ENCODE measurements around the gene ZNF408. TPM values are rescaled to one million over a fixed set of nuclear protein-coding genes. Genes with fewer than 3 reads are reported as not detected.

ZNF408 gene
- total and polyA plus RNA-seq, 2 experiments from 2014 or later = 6.1 to 17.2 TPM

DNA sequence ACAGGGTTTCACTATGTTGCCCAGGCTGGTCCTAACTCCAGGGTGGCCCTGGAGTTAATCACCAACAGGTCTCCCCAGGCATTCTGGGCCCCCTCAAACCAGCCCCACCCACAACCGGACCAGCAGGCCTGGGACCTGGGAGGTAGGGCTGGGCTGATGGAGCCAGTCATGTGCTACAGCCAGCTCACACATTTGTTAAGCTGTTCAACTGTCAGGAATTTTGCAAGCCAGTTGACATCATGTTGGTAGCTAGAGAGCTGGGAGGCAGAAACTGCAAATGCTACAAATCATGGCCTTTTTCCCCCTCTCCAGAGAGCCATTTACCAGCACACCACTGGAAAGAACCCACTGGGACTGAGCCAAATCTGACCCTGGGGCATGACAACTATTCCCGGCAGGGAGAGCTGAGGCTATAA is 7.2 kb upstream of the ZNF408 start:
- H3K36me3 ChIP-seq (ENCODE audit: insufficient read depth) = no peaks in the 10 kb centered on the region
- H3K4me3 Mint-ChIP-seq = no peak overlapping the region
- no peaks in the 10 kb centered on the region for H3K9me2 ChIP-seq (ENCODE audit: insufficient read depth)
- H4K20me1 ChIP-seq (replicated peaks; ENCODE audit: insufficient read depth) = no peaks in the 10 kb centered on the region
- H3K27ac Mint-ChIP-seq = no peak overlapping the region
- H2AFZ ChIP-seq = no peak overlapping the region
- H3K9me3 Mint-ChIP-seq = no peaks in the 10 kb centered on the region
- ATAC-seq (no peak), DNase-seq (ENCODE audit: low spot score) (no peak)
- H3K79me2 ChIP-seq (replicated peaks; ENCODE audit: insufficient read depth) = 0 out of 2 replicates have a peak, but pooled peaks cover 3% of the 10 kb centered on the region
- peaks cover 4% of the 10 kb centered on the region; the same call in 1 of the 3 replicates for H3K36me3 Mint-ChIP-seq (ENCODE audit: low read depth)
- no peak overlapping the region for H3K27ac ChIP-seq (ENCODE audit: low read depth)
- no peaks in the 10 kb centered on the region for H3K4me1 ChIP-seq (ENCODE audit: insufficient read depth)
- no peak overlapping the region for H3K4me2 ChIP-seq
- no peaks in the 10 kb centered on the region for H3K27me3 ChIP-seq (ENCODE audit: insufficient read depth)
- peaks cover 1% of the 10 kb centered on the region for H3K27me3 Mint-ChIP-seq (ENCODE audit: insufficient read depth, low read depth, poor library complexity)
- no peaks in the 10 kb centered on the region for H3F3A ChIP-seq (replicated peaks; ENCODE audit: low read depth)
- H3K4me1 Mint-ChIP-seq = peaks cover 7% of the 10 kb centered on the region; the same call in 1 of the 3 replicates
- no peak for TF ChIP-seq ZNF462 (CRISPR knock-in tag; IDR thresholded peaks at IDR 0.05)
- TF ChIP-seq REST (IDR thresholded peaks at IDR 0.05; ENCODE audit: unreplicated experiment) = no peak
- no peak for TF ChIP-seq CTCF (conservative IDR thresholded peaks at IDR 0.05; ENCODE audit: low read depth in 2 of 2)
- TF ChIP-seq EZH2phosphoT487 (IDR thresholded peaks at IDR 0.05; ENCODE audit: unreplicated experiment) = no peak
- no peak for TF ChIP-seq CREB1 (CRISPR knock-in tag; IDR thresholded peaks at IDR 0.05; ENCODE audit: low read depth)
- no peak for TF ChIP-seq NANOG (IDR thresholded peaks at IDR 0.05; ENCODE audit: borderline replicate concordance)
- TF ChIP-seq, protein P1, sequence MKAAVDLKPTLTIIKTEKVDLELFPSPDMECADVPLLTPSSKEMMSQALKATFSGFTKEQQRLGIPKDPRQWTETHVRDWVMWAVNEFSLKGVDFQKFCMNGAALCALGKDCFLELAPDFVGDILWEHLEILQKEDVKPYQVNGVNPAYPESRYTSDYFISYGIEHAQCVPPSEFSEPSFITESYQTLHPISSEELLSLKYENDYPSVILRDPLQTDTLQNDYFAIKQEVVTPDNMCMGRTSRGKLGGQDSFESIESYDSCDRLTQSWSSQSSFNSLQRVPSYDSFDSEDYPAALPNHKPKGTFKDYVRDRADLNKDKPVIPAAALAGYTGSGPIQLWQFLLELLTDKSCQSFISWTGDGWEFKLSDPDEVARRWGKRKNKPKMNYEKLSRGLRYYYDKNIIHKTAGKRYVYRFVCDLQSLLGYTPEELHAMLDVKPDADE (IDR thresholded peaks at IDR 0.05) = no peak
- no peak overlapping the region for H3K4me3 ChIP-seq

All from GM23338 (cell line).